OCI-LY7 (cell line): ENCODE measurements around the gene XPR1.

ENCODE experiments used
- CTCF ChIP-seq: fragments of 200-600 bp; sonication (generic); conservative IDR thresholded peaks from 2 replicates; pipeline ENCODE4 v1.5.1; 2014; ENCODE audit warnings: mild to moderate bottlenecking, antibody characterized with exemption, low read length, moderate library complexity, mixed read lengths
- EZH2phosphoT487 ChIP-seq: fragments of 200-600 bp; sonication (generic); IDR thresholded peaks from 2 replicates; pipeline ENCODE4 v1.6.1; 2018; ENCODE audit warnings: low read depth, borderline replicate concordance, mild to moderate bottlenecking, mixed run types, antibody characterized with exemption, low read length, moderate library complexity, mixed read lengths

GRCh38 chr1:180912211-180912800, 280.5 kb downstream of the XPR1 start:
- no peak for TF ChIP-seq CTCF
- no peak for TF ChIP-seq EZH2phosphoT487
